Measurements from ENCODE around the gene NEIL1.

- no peak for TF ChIP-seq CTCF (IDR thresholded peaks at IDR 0.05 in 2 of 3, conservative IDR thresholded peaks at IDR 0.05 in 1 of 3; ENCODE audit: borderline replicate concordance in 1 of 3, insufficient read depth in 1 of 3, low read depth in 2 of 3, low read length in 2 of 3)
- no peak for TF ChIP-seq FOSL1 (IDR thresholded peaks at IDR 0.05; ENCODE audit: low read depth)
- TF ChIP-seq EZH2 (IDR thresholded peaks at IDR 0.05) = no peak
- no peak for TF ChIP-seq YY1 (IDR thresholded peaks at IDR 0.05; ENCODE audit: extremely low read depth, insufficient replicate concordance, low read depth, low read length)
- no peak for TF ChIP-seq JUND (IDR thresholded peaks at IDR 0.05)
Measured at GRCh38 chr15:75314552-75315290, 32.1 kb upstream of the NEIL1 start.
